Measurements from ENCODE around the gene PPARG.

DNA sequence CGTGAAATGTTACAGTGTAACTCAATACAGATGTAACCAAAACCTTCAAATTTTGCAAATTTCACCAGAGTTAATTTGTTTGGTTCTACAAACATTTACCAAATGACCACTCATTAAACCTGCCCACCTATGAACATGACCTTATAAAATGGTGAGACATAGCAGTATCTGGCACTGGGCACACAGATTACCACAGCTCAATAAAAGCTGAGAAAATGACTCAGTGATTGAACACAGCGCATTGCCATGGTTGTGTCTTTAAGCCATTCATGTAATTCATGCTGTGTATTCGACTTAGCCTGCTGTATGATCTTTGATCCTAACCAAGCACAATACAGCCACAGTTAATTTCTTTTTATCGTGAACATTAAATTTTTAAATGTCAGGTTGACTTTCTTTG is 11.3 kb downstream of the PPARG start:
- TF ChIP-seq CTCF (IDR thresholded peaks at IDR 0.05; ENCODE audit: low read length) (no peak), EZH2 (optimal IDR thresholded peaks at IDR 0.05; ENCODE audit: low read depth, low read length) (no peak), EZH2phosphoT487 (IDR thresholded peaks at IDR 0.05; ENCODE audit: low read length) (no peak)

Data from MM.1S (cell line).